ENCODE measurements around the gene SPAG7. TPM values are rescaled to one million over a fixed set of nuclear protein-coding genes. Genes with fewer than 3 reads are reported as not detected.
A peak's percentile ranks its signal among the peaks of the same experiment; 100 is the strongest.
"Not testable (repeated sequence)": the region's sequence is repeated elsewhere in the genome, so short reads cannot be mapped to it uniquely, and the experiment has no call there.

The SPAG7 gene
- total RNA-seq, 1 experiment from 2014 or later: 25.7 TPM

DNA sequence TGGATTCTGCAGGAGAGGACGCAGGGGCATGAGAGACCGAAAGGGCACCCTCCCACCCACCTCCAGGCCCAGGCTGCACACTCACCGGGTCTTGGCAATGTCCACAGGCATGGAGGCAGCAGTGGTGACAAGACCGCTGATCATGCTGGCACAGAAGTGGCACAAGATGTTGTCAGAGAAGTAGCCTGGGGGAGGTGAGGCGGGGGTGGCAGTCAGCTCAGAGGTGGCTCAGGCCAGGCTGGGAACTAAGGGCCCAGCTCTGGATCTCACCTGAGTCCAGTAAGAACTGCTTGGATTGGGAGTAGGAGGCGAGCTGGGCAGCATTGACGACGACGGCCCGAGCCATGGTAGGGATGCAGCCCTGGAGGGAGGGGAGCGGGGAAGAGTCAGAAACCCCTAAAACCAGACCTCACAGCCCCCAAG lies 29.5 kb downstream of the SPAG7 start:
- no peak for DNase-seq (ENCODE audit: low spot score)

DNA sequence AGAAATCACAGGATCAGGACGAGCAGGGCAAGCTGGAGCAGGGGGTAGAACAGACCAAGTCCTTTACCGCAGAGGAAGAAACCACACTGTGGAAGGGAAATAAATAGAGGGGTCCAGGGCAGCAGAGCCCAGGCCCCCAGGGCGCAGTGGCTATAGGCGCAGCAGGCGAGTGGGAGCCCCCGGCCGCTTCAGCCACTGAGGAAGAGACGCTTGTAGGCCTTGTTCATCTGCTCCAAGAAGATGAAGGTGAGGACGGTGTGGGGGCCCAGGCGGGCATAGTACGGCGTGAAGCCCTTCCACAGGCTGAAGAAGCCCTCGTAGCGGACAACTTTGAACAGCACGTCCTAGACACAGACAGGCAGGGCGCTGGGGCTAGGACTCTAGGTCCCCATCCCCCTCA lies 30.1 kb downstream of the SPAG7 start:
- no peak for DNase-seq (ENCODE audit: low spot score)

- DNase-seq (ENCODE audit: low spot score): no peak
These were observed 31.2 kb downstream of the SPAG7 start for GRCh38 chr17:4936436-4936835.

GRCh38 chr17:4935650-4936049 lies 32.0 kb downstream of the SPAG7 start:
- no peak for DNase-seq (ENCODE audit: low spot score)

GRCh38 chr17:4934173-4934979 lies 33.2 kb downstream of the SPAG7 start:
- peak; percentile 49 for DNase-seq (ENCODE audit: low spot score)

DNA sequence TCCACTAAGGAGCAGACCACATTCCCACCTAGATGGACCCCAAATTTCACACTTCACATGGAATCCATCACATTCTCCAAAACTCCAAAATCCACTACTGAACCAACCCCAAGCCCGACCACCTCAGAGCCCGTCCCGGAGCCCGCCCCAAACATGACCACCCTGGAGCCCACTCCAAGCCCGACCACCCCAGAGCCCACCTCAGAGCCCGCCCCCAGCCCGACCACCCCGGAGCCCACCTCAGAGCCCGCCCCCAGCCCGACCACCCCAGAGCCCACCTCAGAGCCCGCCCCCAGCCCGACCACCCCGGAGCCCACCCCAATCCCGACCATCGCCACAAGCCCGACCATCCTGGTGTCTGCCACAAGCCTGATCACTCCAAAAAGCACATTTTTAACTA lies 34.0 kb downstream of the SPAG7 start:
- DNase-seq (ENCODE audit: low spot score): no peak

GRCh38 chr17:4932756-4933155 lies 34.9 kb downstream of the SPAG7 start:
- DNase-seq (ENCODE audit: low spot score): no peak

DNA sequence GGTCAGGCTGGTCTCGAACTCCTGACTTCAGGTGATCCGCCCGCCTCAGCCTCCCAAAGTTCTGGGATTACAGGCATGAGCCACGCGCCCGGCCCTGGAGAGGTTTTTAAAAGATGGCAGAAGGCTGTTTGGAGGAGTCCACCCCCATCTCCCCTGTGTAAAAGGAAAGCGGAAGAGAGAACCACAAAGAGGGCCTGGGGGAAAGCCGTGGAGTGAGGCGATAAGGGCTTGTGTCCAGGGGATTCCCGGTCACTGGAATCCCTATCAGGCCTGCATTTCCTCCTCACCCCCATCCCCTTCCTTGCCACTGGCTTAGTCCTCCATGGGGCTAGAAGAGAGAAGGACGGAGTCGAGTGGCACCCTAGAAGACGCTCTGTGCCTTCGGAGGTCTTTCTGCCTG lies 35.7 kb downstream of the SPAG7 start, which contains the start of gene GP1BA:
TSS of gene GP1BA (plus strand) at position 315 of the 400 bp plus-strand sequence. CDS start 328 bp downstream, outside the sequence.
- no peak for DNase-seq (ENCODE audit: low spot score)

- no peak for DNase-seq (ENCODE audit: low spot score)
These were observed 38.7 kb downstream of the SPAG7 start for GRCh38 chr17:4928881-4929280.

GRCh38 chr17:4926577-4927335 lies 40.9 kb downstream of the SPAG7 start:
- not testable (repeated sequence) for DNase-seq (ENCODE audit: low spot score)

DNA sequence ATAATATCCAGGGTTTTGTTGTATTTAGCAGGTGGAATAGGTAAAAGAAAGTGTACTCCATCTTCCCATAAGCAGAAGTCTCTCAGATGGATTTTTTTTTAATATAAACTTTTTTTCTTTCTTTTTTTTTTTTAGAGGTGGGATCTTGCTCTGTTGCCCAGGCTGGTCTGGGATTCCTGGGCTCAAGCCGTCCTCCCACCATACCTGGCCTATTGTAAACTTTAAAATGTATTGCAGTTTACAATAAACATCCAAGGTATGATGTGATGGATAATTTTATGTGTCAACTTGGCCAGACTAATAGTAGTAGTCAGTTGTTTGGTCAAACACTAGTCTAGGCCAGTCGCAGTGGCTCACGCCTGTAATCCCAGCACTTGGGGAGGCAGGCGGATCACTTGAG lies 46.3 kb downstream of the SPAG7 start:
- no peak for DNase-seq (ENCODE audit: low spot score)

GRCh38 chr17:4920351-4921048 lies 47.1 kb downstream of the SPAG7 start:
- DNase-seq (ENCODE audit: low spot score): no peak

DNA sequence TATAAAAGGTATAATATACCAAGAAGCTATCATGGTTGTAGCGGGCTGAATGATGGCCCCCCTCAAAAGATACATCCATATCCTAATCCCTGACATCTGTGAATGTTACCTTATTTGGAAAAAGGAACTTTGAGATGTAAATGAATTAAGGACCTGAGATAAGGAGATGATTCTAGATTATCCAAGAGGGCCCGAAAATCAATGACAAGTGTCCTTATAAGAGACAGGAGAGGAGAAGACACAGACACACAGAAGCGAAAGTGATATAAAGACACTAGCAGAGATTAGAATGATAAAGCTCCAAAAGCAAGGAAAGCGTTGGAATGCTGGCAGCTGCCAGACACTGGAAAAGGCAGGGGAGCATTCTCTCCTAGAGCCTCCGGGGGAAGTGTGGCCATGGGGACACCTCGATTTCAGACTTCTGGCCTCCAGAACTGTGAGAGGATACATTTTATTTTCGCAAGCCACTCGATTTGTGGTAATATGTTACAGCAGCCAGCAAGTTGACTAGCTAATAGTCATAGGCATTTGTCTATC lies 48.0 kb downstream of the SPAG7 start:
- no peak for DNase-seq (ENCODE audit: low spot score)

GRCh38 chr17:4914551-4914950 lies 53.1 kb downstream of the SPAG7 start:
- not testable (repeated sequence) for DNase-seq (ENCODE audit: low spot score)

- DNase-seq (ENCODE audit: low spot score): peak; percentile 35
These were observed 53.6 kb downstream of the SPAG7 start for GRCh38 chr17:4913994-4914393.

Small RNAs within 50 kb of the gene (small RNA-seq; reads per million reads assigned to genes)
- gene MIR6864 (not detected), gene MIR6865 (not detected)

Other genes with a start within 250 kb of the SPAG7 start
- gene MED11, start 236.4 kb downstream of the SPAG7 start, total RNA-seq (2014; rRNA removed; shearing (Covaris generic)): 27.8 and 35.0 TPM in 2 replicates
- gene ZMYND15, start 228.0 kb downstream of the SPAG7 start, total RNA-seq (2014; rRNA removed; shearing (Covaris generic)): 0.18 and 0.86 TPM in 2 replicates
- gene CXCL16, start 227.9 kb downstream of the SPAG7 start, total RNA-seq (2014; rRNA removed; shearing (Covaris generic)): 11.5 and 12.7 TPM in 2 replicates
- 0.44 and 0.61 TPM in 2 replicates for gene TM4SF5, start 195.9 kb downstream of the SPAG7 start, total RNA-seq (2014; rRNA removed; shearing (Covaris generic))
- gene VMO1, start 181.5 kb downstream of the SPAG7 start, total RNA-seq (2014; rRNA removed; shearing (Covaris generic)): 0.58 TPM in 1 of 2 replicates, not detected in the other
- not detected in 2 replicates for gene GLTPD2, start 178.9 kb downstream of the SPAG7 start, total RNA-seq (2014; rRNA removed; shearing (Covaris generic))
- gene PSMB6, start 171.7 kb downstream of the SPAG7 start, total RNA-seq (2014; rRNA removed; shearing (Covaris generic)): 242 and 261 TPM in 2 replicates
- 6.9 and 10.9 TPM in 2 replicates for gene PLD2, start 160.7 kb downstream of the SPAG7 start, total RNA-seq (2014; rRNA removed; shearing (Covaris generic))
- gene MINK1, start 134.5 kb downstream of the SPAG7 start, total RNA-seq (2014; rRNA removed; shearing (Covaris generic)): 61.7 and 76.1 TPM in 2 replicates
- 0.97 and 1.4 TPM in 2 replicates for gene C17orf107, start 68.3 kb downstream of the SPAG7 start, total RNA-seq (2014; rRNA removed; shearing (Covaris generic))
- not detected in 2 replicates for gene CHRNE, start 64.7 kb downstream of the SPAG7 start, total RNA-seq (2014; rRNA removed; shearing (Covaris generic))
- gene GP1BA, start 35.5 kb downstream of the SPAG7 start, total RNA-seq (2014; rRNA removed; shearing (Covaris generic)): not detected in 2 replicates
- 58.8 and 83.6 TPM in 2 replicates for gene SLC25A11, start 27.8 kb downstream of the SPAG7 start, total RNA-seq (2014; rRNA removed; shearing (Covaris generic))
- 51.1 and 62.9 TPM in 2 replicates for gene RNF167, start 27.5 kb downstream of the SPAG7 start, total RNA-seq (2014; rRNA removed; shearing (Covaris generic))
- 2,317 and 2,656 TPM in 2 replicates for gene PFN1, start 19.3 kb downstream of the SPAG7 start, total RNA-seq (2014; rRNA removed; shearing (Covaris generic))
- gene ENO3, start 16.7 kb downstream of the SPAG7 start, total RNA-seq (2014; rRNA removed; shearing (Covaris generic)): 2.8 and 4.7 TPM in 2 replicates
- gene CAMTA2, start 19.9 kb upstream of the SPAG7 start, total RNA-seq (2014; rRNA removed; shearing (Covaris generic)): 3.2 and 7.3 TPM in 2 replicates
- 0.13 and 0.81 TPM in 2 replicates for gene INCA1, start 29.7 kb upstream of the SPAG7 start, total RNA-seq (2014; rRNA removed; shearing (Covaris generic))
- gene KIF1C, start 30.1 kb upstream of the SPAG7 start, total RNA-seq (2014; rRNA removed; shearing (Covaris generic)): 75.3 and 83.6 TPM in 2 replicates
- not detected in 2 replicates for gene SLC52A1, start 67.6 kb upstream of the SPAG7 start, total RNA-seq (2014; rRNA removed; shearing (Covaris generic))
- gene ZFP3, start 110.7 kb upstream of the SPAG7 start, total RNA-seq (2014; rRNA removed; shearing (Covaris generic)): under 0.01 TPM in 1 of 2 replicates, not detected in the other
- 9.4 and 9.6 TPM in 2 replicates for gene ZNF232, start 144.1 kb upstream of the SPAG7 start, total RNA-seq (2014; rRNA removed; shearing (Covaris generic))
- not detected in 2 replicates for gene USP6, start 148.2 kb upstream of the SPAG7 start, total RNA-seq (2014; rRNA removed; shearing (Covaris generic))
- 6.8 and 7.4 TPM in 2 replicates for gene ZNF594, start 224.1 kb upstream of the SPAG7 start, total RNA-seq (2014; rRNA removed; shearing (Covaris generic))

All from HT-29 (cell line).